HCT116 (cell line): Measurements from ENCODE around the gene CELF4. TPM values are rescaled to one million over a fixed set of nuclear protein-coding genes. Genes with fewer than 3 reads are reported as not detected.

ENCODE experiments used
- ATAC-seq: fragments of 200-7000 bp; cut with Tn5 transposase; 2 replicates; pipeline ENCODE4 v1.9.1; 2020; ENCODE audit warnings: mild to moderate bottlenecking, moderate library complexity
- BruUV-seq: library from RNA; stranded (reverse); fragments of 400-500 nt; replicated peaks from 2 replicates; lab custom pipeline; 2021; lab: Mats Ljungman, UMichigan
- CTCF ChIA-PET: fragments of 300-600 bp; sonication (Branson Sonifier 250); formaldehyde crosslinking; loops from one replicate; lab custom pipeline; 2021; ENCODE audit warnings: antibody characterized with exemption; lab: Charles Lee
- POLR2A ChIA-PET: fragments of 300-600, 350-600 bp; sonication (Branson Sonifier 250); formaldehyde crosslinking; loops from one replicate; lab custom pipeline; 2021; ENCODE audit warnings: antibody characterized with exemption; lab: Charles Lee
- RAD21 ChIA-PET, 2 experiments: fragments of 300-600 bp; sonication (Branson Sonifier 250); formaldehyde crosslinking; loops; one replicate each; lab custom pipeline; 2023; ENCODE audit warnings: low total read pairs in 2 of 2; ENCODE audit not compliant: uncharacterized antibody in 2 of 2, unreplicated experiment in 2 of 2, low non-redundant PET in 1 of 2; lab: Charles Lee
- DNase-seq: peaks from one replicate; pipeline ENCODE4 v3.0.0-alpha.2; 2010; ENCODE audit warnings: low read depth, low spot score
- H2AFZ ChIP-seq: fragments of 200-600 bp; shearing (Covaris generic), sonication (generic); 2 replicates; pipeline ENCODE4 v1.6.1; 2017; ENCODE audit warnings: low read depth, mixed run types, mixed read lengths, antibody characterized with exemption, low read length; ENCODE audit not compliant: poor library complexity, severe bottlenecking
- H3K27ac ChIP-seq: 2 replicates; pipeline ENCODE4 v1.5.1; 2012; ENCODE audit warnings: low read depth, low read length
- H3K27me3 ChIP-seq: fragments of 200-600 bp; sonication (generic); 2 replicates; pipeline ENCODE4 v1.6.1; 2016; ENCODE audit warnings: mixed run types, low read length, mixed read lengths; ENCODE audit not compliant: insufficient read depth
- H3K36me3 ChIP-seq, 2 experiments: fragments of 200-500 bp in 1 of 2; fragments of 200-600 bp in 1 of 2; sonication (Bioruptor generic) in 1 of 2; sonication (generic) in 1 of 2; 2 replicates each; pipeline versions ENCODE4 v1.5.1 to v1.6.1; 2014 to 2016; ENCODE audit warnings: low read length in 2 of 2, inconsistent platforms in 1 of 2, mixed read lengths in 1 of 2, mixed run types in 1 of 2; ENCODE audit not compliant: insufficient read depth in 2 of 2, control insufficient read depth in 1 of 2
- H3K4me1 ChIP-seq, 2 experiments: fragments of 200-600 bp in 1 of 2; sonication (generic) in 1 of 2; 2 replicates each; pipeline versions ENCODE4 v1.5.1 to v1.6.1; 2012 to 2017; ENCODE audit warnings: low read length in 2 of 2, inconsistent platforms in 1 of 2, mild to moderate bottlenecking in 1 of 2, mixed read lengths in 1 of 2, mixed run types in 1 of 2, moderate library complexity in 1 of 2; ENCODE audit not compliant: insufficient read depth in 2 of 2, control insufficient read depth in 1 of 2
- H3K4me2 ChIP-seq: fragments of 200-600 bp; sonication (generic); 2 replicates; pipeline ENCODE4 v1.6.1; 2017; ENCODE audit warnings: mixed run types, low read length, mixed read lengths
- H3K4me3 ChIP-seq, 2 experiments: fragments of 200-600 bp in 1 of 2; sonication (generic) in 1 of 2; replicated peaks in 1 of 2; 2 replicates each; pipeline ENCODE4 v1.5.1; 2011 to 2016; ENCODE audit warnings: low read length in 2 of 2, control low read depth in 1 of 2, low read depth in 1 of 2, mild to moderate bottlenecking in 1 of 2, mixed read lengths in 1 of 2, mixed run types in 1 of 2
- H3K79me2 ChIP-seq: fragments of 200-600 bp; sonication (generic); 2 replicates; pipeline ENCODE4 v1.6.1; 2017; ENCODE audit warnings: mild to moderate bottlenecking, mixed run types, low read length, moderate library complexity, mixed read lengths; ENCODE audit not compliant: insufficient read depth
- H3K9ac ChIP-seq: fragments of 200-600 bp; sonication (generic); 2 replicates; pipeline ENCODE4 v1.6.1; 2016; ENCODE audit warnings: low read length, mixed read lengths
- H3K9me2 ChIP-seq: fragments of 200-600 bp; sonication (generic), shearing (Covaris generic); 2 replicates; pipeline ENCODE4 v1.6.1; 2017; ENCODE audit warnings: mixed run types, mild to moderate bottlenecking, moderate library complexity; ENCODE audit not compliant: insufficient read depth
- H3K9me3 ChIP-seq, 2 experiments: fragments of 200-500 bp in 1 of 2; fragments of 200-600 bp in 1 of 2; sonication (Bioruptor generic) in 1 of 2; sonication (generic) in 1 of 2; 2 replicates each; pipeline ENCODE4 v1.6.1; 2014 to 2017; ENCODE audit warnings: low read length in 2 of 2, mixed read lengths in 2 of 2, inconsistent platforms in 1 of 2, low read depth in 1 of 2, mild to moderate bottlenecking in 1 of 2, mixed run types in 1 of 2, moderate library complexity in 1 of 2; ENCODE audit not compliant: control insufficient read depth in 1 of 2, insufficient read depth in 1 of 2
- H4K20me1 ChIP-seq: fragments of 200-600 bp; sonication (generic), shearing (Covaris generic); 2 replicates; pipeline ENCODE4 v1.6.1; 2017; ENCODE audit warnings: mixed run types, mild to moderate bottlenecking, moderate library complexity; ENCODE audit not compliant: insufficient read depth
- CBX3 ChIP-seq: IDR thresholded peaks from 2 replicates; pipeline ENCODE4 v1.6.1; 2012; ENCODE audit warnings: low read depth
- EGR1 ChIP-seq: IDR thresholded peaks from 2 replicates; pipeline ENCODE4 v1.6.1; 2012; ENCODE audit warnings: low read depth
- ELF1 ChIP-seq: IDR thresholded peaks from 2 replicates; pipeline ENCODE4 v1.6.1; 2012; ENCODE audit warnings: low read depth, borderline replicate concordance
- FOSL1 ChIP-seq: IDR thresholded peaks from 2 replicates; pipeline ENCODE4 v1.6.1; 2012; ENCODE audit warnings: low read depth
- MAX ChIP-seq: IDR thresholded peaks from 2 replicates; pipeline ENCODE4 v1.6.1; 2012
- REST ChIP-seq: IDR thresholded peaks from 2 replicates; pipeline ENCODE4 v1.6.1; 2012; ENCODE audit warnings: low read depth
- TCF7L2 ChIP-seq: IDR thresholded peaks from 2 replicates; pipeline ENCODE4 v1.7.0; 2011; ENCODE audit warnings: borderline replicate concordance, inconsistent platforms; ENCODE audit not compliant: insufficient read depth, insufficient read length; ENCODE audit errors: extremely low read depth
- YY1 ChIP-seq: IDR thresholded peaks from 2 replicates; pipeline ENCODE4 v1.6.1; 2011; ENCODE audit warnings: low read length, low read depth, moderate library complexity, mild to moderate bottlenecking; ENCODE audit not compliant: insufficient replicate concordance; ENCODE audit errors: extremely low read depth
- ZNF274 ChIP-seq: fragments of 200-500 bp; sonication (Bioruptor generic); IDR thresholded peaks from 2 replicates; pipeline ENCODE4 v1.6.1; 2014; ENCODE audit warnings: mild to moderate bottlenecking, low read depth, low read length, inconsistent platforms
- intact Hi-C: fragments of 100-400 bp; cut with micrococcal nuclease; formaldehyde crosslinking; loops from 2 replicates; pipeline ENCODE4 v1.10.0; 2022
- total RNA-seq: library from RNA; stranded (reverse); gene quantifications from one replicate; pipeline ENCODE4 v1.2.1, GENCODE V29; 2021; ENCODE audit not compliant: unreplicated experiment
- TF ChIP-seq, protein P1 (sequence below): IDR thresholded peaks from 2 replicates; pipeline ENCODE4 v1.6.1; 2011; ENCODE audit warnings: mild to moderate bottlenecking, low read length, moderate library complexity; ENCODE audit not compliant: insufficient replicate concordance; ENCODE audit errors: extremely low read depth

Gene CELF4
- total RNA-seq, 1 experiment from 2014 or later, result not detected

DNA sequence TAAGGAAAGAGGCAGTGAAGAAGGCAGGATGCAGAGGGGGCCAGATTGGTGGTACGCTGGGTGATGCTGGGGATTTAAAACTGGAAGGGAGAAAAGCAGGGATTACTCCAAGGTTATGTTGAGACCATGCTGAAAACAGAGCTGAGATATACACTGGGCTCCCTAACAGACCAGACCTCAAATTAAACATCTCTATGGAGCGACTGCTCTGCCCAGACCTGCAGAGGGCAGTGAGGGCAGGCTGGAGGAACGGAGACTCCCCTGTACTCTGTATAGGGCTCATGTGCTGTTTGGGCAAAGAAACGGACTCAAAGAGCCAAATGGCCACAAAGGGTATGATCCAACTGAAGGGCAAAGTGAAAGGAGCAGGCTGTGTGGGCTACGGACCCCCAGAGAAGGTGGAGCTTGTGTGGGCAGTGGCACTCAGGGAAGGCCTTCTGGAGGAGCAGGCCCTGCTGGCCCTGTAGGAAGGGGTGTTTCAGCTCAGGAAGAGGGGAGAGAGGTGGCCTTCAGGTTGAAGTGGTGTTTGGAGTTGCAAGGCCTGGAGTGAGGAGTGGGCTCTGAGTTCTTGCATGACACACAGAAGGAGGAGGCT lies 4.8 kb upstream of the CELF4 start:
- RAD21 ChIA-PET, result no interaction called here
- H3K27me3 ChIP-seq, result no peaks in the 10 kb centered on the region
- no TSS peak for BruUV-seq

DNA sequence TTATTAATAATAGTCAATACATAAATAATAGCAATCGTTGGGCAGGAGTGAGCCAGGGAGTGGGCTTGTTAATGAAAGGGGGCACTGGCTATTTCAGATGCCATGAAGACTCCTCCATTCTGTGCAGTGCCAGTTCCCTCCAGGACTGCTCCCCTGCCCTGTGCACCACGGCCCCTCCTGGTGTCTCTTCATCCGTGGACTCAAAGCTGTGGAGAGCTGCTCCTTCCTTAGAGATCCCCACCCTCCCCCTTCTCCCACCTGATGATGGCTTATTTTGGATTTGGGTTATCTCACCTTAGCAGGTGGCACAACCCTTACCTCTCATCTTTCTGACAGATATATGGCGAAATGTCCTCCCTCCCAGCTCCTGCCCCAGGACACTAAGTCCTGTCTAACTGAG lies 3.1 kb upstream of the CELF4 start:
- Histone ChIP-seq H3K9me2 (no peaks in the 10 kb centered on the region), H3K4me1 (peaks cover 0 to 2% of the 10 kb centered on the region in 2 experiments; a peak in 2 of 4 replicates), H3K36me3 (no peaks in the 10 kb centered on the region), H3K4me2 (no peak overlapping the region), H3K27me3 (peaks cover 2% of the 10 kb centered on the region; the same call in 1 of the 2 replicates), H4K20me1 (no peaks in the 10 kb centered on the region), H2AFZ (no peak overlapping the region), H3K79me2 (no peaks in the 10 kb centered on the region), H3K9me3 (no peaks in the 10 kb centered on the region), H3K9ac (no peak overlapping the region), H3K27ac (no peak overlapping the region), H3K4me3 (no peak overlapping the region)
- ChIA-PET POLR2A (no interaction called here), RAD21 (no interaction called here), CTCF (no interaction called here)
- intact Hi-C loops, result no loop called here
- DNase-seq (no peak), ATAC-seq (no peak)
- no TSS peak for BruUV-seq
- TF ChIP-seq YY1 (no peak), REST (no peak), TCF7L2 (no peak), CBX3 (no peak), MAX (no peak), EGR1 (no peak)
- TF ChIP-seq, protein P1, sequence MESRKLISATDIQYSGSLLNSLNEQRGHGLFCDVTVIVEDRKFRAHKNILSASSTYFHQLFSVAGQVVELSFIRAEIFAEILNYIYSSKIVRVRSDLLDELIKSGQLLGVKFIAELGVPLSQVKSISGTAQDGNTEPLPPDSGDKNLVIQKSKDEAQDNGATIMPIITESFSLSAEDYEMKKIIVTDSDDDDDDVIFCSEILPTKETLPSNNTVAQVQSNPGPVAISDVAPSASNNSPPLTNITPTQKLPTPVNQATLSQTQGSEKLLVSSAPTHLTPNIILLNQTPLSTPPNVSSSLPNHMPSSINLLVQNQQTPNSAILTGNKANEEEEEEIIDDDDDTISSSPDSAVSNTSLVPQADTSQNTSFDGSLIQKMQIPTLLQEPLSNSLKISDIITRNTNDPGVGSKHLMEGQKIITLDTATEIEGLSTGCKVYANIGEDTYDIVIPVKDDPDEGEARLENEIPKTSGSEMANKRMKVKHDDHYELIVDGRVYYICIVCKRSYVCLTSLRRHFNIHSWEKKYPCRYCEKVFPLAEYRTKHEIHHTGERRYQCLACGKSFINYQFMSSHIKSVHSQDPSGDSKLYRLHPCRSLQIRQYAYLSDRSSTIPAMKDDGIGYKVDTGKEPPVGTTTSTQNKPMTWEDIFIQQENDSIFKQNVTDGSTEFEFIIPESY, result no peak

More for the DNA sequence above, 4.8 kb upstream of the CELF4 start:
- Histone ChIP-seq H3K9me3 (no peaks in the 10 kb centered on the region), H2AFZ (no peak overlapping the region), H3K9ac (no peak overlapping the region), H3K4me2 (no peak overlapping the region), H3K27ac (no peak overlapping the region), H3K36me3 (no peaks in the 10 kb centered on the region), H3K4me3 (no peak overlapping the region), H3K9me2 (no peaks in the 10 kb centered on the region), H4K20me1 (no peaks in the 10 kb centered on the region), H3K4me1 (peaks cover 11 to 14% of the 10 kb centered on the region in 2 experiments), H3K79me2 (no peaks in the 10 kb centered on the region)
- peak; percentile 37; the same call in 1 of the 2 replicates for ATAC-seq
- TF ChIP-seq FOSL1 (no peak), ZNF274 (no peak), TCF7L2 (no peak), MAX (no peak), ELF1 (no peak)
- POLR2A ChIA-PET, result no interaction called here
- intact Hi-C loops, result no loop called here
- no peak for DNase-seq
- CTCF ChIA-PET, result no interaction called here
